ENCODE results near the gene PIGS.
A peak's percentile ranks its signal among the peaks of the same experiment; 100 is the strongest.

DNA sequence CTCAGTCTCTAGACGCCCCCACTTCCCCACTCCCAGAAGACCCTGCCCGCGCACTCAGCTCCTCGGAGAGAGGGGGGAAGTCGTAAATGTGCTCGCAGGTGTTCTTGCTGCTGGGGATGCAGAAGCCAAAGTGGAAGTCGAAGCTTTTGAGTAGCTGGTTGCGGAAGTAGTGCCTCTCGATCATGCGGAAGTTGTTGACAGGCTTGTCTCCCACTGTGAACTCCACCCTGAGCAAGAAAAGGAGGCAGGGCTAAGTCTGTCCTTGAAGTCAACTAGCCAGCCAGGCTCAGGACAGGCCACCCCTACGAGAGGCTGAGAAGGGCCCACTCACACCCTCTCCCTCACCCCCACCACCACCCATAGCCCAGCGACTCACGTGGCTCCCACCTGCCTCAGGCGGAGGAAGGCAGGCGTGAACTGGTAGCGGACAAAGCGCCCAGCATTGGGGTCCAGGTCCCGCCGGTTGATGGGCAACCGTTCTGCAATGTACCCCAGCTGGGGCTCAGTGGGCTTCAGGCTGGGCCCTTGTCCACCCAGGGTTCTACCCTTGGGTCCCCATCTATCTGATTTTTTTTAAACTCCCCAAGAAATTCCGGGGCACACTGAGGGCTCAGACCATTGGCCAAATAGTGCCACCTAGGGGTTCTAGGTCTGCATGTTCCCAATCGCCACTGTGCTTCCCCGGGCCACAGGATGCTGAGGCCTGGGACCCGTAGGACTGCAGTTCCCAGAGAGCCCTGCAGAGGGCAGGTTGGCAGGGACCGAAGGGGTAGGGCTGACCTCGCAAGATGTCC lies 23.5 kb downstream of the PIGS start:
- peak; percentile 51 for TF ChIP-seq POLR2AphosphoS5 (IDR thresholded peaks at IDR 0.05; ENCODE audit: low read depth)
- TF ChIP-seq, protein P1, sequence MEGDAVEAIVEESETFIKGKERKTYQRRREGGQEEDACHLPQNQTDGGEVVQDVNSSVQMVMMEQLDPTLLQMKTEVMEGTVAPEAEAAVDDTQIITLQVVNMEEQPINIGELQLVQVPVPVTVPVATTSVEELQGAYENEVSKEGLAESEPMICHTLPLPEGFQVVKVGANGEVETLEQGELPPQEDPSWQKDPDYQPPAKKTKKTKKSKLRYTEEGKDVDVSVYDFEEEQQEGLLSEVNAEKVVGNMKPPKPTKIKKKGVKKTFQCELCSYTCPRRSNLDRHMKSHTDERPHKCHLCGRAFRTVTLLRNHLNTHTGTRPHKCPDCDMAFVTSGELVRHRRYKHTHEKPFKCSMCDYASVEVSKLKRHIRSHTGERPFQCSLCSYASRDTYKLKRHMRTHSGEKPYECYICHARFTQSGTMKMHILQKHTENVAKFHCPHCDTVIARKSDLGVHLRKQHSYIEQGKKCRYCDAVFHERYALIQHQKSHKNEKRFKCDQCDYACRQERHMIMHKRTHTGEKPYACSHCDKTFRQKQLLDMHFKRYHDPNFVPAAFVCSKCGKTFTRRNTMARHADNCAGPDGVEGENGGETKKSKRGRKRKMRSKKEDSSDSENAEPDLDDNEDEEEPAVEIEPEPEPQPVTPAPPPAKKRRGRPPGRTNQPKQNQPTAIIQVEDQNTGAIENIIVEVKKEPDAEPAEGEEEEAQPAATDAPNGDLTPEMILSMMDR (IDR thresholded peaks at IDR 0.05; ENCODE audit: insufficient read depth, low read length) = peak; percentile 91
